Measurements from ENCODE around the gene NAPG.

DNA sequence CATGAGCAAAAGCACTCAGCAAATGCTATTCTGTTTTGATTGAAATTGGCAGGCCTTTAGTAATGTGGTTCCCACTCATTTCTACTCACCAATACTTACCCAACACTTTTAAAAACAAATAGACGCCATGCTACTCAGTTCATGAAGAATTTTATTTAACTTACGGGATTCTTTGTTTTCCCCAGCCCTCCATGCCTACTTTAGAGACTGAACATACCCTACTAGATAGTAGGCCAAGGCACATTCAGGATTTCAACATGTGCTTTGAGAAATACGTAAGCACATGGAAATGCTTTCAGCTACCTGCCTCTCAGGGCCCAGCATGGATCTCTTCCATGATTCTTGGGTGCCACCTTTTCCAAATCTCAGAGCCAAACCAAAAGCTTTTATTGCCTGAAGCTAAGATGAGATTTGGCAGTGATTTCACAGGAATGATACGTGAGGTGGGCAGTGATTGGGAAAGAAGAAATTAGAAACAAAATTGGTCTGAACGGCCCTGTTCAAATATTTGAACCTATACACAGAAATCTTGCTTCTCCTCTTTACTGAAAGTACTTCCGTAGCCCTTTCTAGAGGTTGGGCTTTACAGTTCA is 31.4 kb downstream of the NAPG start:
- TF ChIP-seq, protein P1, sequence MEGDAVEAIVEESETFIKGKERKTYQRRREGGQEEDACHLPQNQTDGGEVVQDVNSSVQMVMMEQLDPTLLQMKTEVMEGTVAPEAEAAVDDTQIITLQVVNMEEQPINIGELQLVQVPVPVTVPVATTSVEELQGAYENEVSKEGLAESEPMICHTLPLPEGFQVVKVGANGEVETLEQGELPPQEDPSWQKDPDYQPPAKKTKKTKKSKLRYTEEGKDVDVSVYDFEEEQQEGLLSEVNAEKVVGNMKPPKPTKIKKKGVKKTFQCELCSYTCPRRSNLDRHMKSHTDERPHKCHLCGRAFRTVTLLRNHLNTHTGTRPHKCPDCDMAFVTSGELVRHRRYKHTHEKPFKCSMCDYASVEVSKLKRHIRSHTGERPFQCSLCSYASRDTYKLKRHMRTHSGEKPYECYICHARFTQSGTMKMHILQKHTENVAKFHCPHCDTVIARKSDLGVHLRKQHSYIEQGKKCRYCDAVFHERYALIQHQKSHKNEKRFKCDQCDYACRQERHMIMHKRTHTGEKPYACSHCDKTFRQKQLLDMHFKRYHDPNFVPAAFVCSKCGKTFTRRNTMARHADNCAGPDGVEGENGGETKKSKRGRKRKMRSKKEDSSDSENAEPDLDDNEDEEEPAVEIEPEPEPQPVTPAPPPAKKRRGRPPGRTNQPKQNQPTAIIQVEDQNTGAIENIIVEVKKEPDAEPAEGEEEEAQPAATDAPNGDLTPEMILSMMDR (IDR thresholded peaks at IDR 0.05; ENCODE audit: low read depth, low read length): no peak
- TF ChIP-seq, protein P2, sequence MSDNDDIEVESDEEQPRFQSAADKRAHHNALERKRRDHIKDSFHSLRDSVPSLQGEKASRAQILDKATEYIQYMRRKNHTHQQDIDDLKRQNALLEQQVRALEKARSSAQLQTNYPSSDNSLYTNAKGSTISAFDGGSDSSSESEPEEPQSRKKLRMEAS (IDR thresholded peaks at IDR 0.05; ENCODE audit: low read depth, low read length): no peak
